GM23338 (cell line): Measurements from ENCODE around the gene CAND1. TPM values are rescaled to one million over a fixed set of nuclear protein-coding genes. Genes with fewer than 3 reads are reported as not detected.

Experiments
- ATAC-seq: fragments of 200-7000 bp; cut with Tn5 transposase; 3 replicates; pipeline ENCODE4 v1.9.1; 2020
- DNase-seq: peaks from one replicate; pipeline ENCODE4 v3.0.0-alpha.2; 2015; ENCODE audit warnings: low spot score
- H2AFZ ChIP-seq: fragments of 200-600 bp; sonication (generic); 2 replicates; pipeline ENCODE4 v1.8.0; 2016; ENCODE audit warnings: antibody characterized with exemption, mild to moderate bottlenecking, moderate library complexity
- H3F3A ChIP-seq: fragments of 200-600 bp; sonication (generic); replicated peaks from 2 replicates; pipeline ENCODE4 v1.8.0; 2017; ENCODE audit warnings: antibody characterized with exemption, mixed run types, low read depth
- H3K27ac ChIP-seq: fragments of 200-600 bp; sonication (generic); 2 replicates; pipeline ENCODE4 v1.6.1; 2016; ENCODE audit warnings: low read depth
- H3K27me3 ChIP-seq: fragments of 200-600 bp; sonication (generic); 2 replicates; pipeline ENCODE4 v1.8.0; 2016; ENCODE audit warnings: mild to moderate bottlenecking, mixed run types, moderate library complexity; ENCODE audit not compliant: insufficient read depth
- H3K36me3 ChIP-seq: fragments of 200-600 bp; sonication (generic); 2 replicates; pipeline ENCODE4 v1.8.0; 2016; ENCODE audit warnings: mild to moderate bottlenecking; ENCODE audit not compliant: insufficient read depth
- H3K4me1 ChIP-seq: fragments of 200-600 bp; sonication (generic); 2 replicates; pipeline ENCODE4 v1.8.0; 2016; ENCODE audit warnings: mild to moderate bottlenecking, moderate library complexity; ENCODE audit not compliant: insufficient read depth
- H3K4me2 ChIP-seq: fragments of 200-600 bp; sonication (generic); 2 replicates; pipeline ENCODE4 v1.7.1; 2017; ENCODE audit warnings: mixed run types
- H3K4me3 ChIP-seq: fragments of 200-600 bp; sonication (generic); 2 replicates; pipeline ENCODE4 v1.6.1; 2016; ENCODE audit warnings: mixed run types
- H3K79me2 ChIP-seq: fragments of 200-600 bp; sonication (generic); replicated peaks from 2 replicates; pipeline ENCODE4 v1.8.0; 2017; ENCODE audit warnings: mild to moderate bottlenecking; ENCODE audit not compliant: insufficient read depth
- H3K9me2 ChIP-seq: fragments of 200-600 bp; sonication (generic); 2 replicates; pipeline ENCODE4 v1.8.0; 2017; ENCODE audit not compliant: insufficient read depth
- H4K20me1 ChIP-seq: fragments of 200-600 bp; sonication (generic); replicated peaks from 2 replicates; pipeline ENCODE4 v1.8.0; 2017; ENCODE audit warnings: mild to moderate bottlenecking; ENCODE audit not compliant: insufficient read depth
- H3K27ac Mint-ChIP-seq: 2 replicates; pipeline ENCODE4 v1.8.0; 2020; ENCODE audit warnings: inconsistent platforms, mild to moderate bottlenecking, moderate library complexity, mixed read lengths
- H3K27me3 Mint-ChIP-seq: 3 replicates; pipeline ENCODE4 v1.8.0; 2022; ENCODE audit warnings: low read depth, mild to moderate bottlenecking, moderate library complexity, mixed read lengths, inconsistent platforms; ENCODE audit not compliant: insufficient read depth, poor library complexity
- H3K36me3 Mint-ChIP-seq: 3 replicates; pipeline ENCODE4 v1.8.0; 2021; ENCODE audit warnings: low read depth, mild to moderate bottlenecking, inconsistent platforms, moderate library complexity, mixed read lengths
- H3K4me1 Mint-ChIP-seq: 3 replicates; pipeline ENCODE4 v1.8.0; 2020; ENCODE audit warnings: mild to moderate bottlenecking, inconsistent platforms, mixed read lengths
- H3K4me3 Mint-ChIP-seq: 3 replicates; pipeline ENCODE4 v1.8.0; 2021; ENCODE audit warnings: moderate library complexity, mild to moderate bottlenecking, inconsistent platforms, mixed read lengths
- H3K9me3 Mint-ChIP-seq: 3 replicates; pipeline ENCODE4 v1.8.0; 2020; ENCODE audit warnings: moderate library complexity, mild to moderate bottlenecking, inconsistent platforms, mixed read lengths
- CREB1 ChIP-seq: fragments of 250-450 bp; sonication (Bioruptor Pico); IDR thresholded peaks from 2 replicates; pipeline ENCODE4 v1.5.0; 2020; ENCODE audit warnings: low read depth, mild to moderate bottlenecking, moderate library complexity
- CTCF ChIP-seq, 2 experiments: fragments of 200-600 bp in 1 of 2; sonication (generic) in 1 of 2; conservative IDR thresholded peaks; 2 replicates each; pipeline versions ENCODE4 v1.5.1 to v1.6.1; 2016 to 2017; ENCODE audit warnings: antibody characterized with exemption in 2 of 2, low read depth in 2 of 2, mild to moderate bottlenecking in 2 of 2, moderate library complexity in 1 of 2
- EZH2 ChIP-seq: fragments of 200-600 bp; sonication (generic); IDR thresholded peaks from one replicate; pipeline ENCODE4 v1.8.0; 2017; ENCODE audit warnings: antibody characterized with exemption, mild to moderate bottlenecking, low read depth; ENCODE audit not compliant: unreplicated experiment
- EZH2phosphoT487 ChIP-seq: fragments of 200-600 bp; sonication (generic); IDR thresholded peaks from one replicate; pipeline ENCODE4 v1.8.1; 2018; ENCODE audit warnings: antibody characterized with exemption; ENCODE audit not compliant: unreplicated experiment
- JUNB ChIP-seq: IDR thresholded peaks from one replicate; pipeline ENCODE4 v1.6.1; 2016; ENCODE audit warnings: antibody characterized with exemption; ENCODE audit not compliant: unreplicated experiment
- NANOG ChIP-seq: IDR thresholded peaks from 2 replicates; pipeline ENCODE4 v1.6.1; 2016; ENCODE audit warnings: antibody characterized with exemption, borderline replicate concordance
- REST ChIP-seq: IDR thresholded peaks from one replicate; pipeline ENCODE4 v1.6.1; 2018; ENCODE audit warnings: antibody characterized with exemption; ENCODE audit not compliant: unreplicated experiment
- ZNF114 ChIP-seq: fragments of 250-450 bp; sonication (Bioruptor Pico); IDR thresholded peaks from 2 replicates; pipeline ENCODE4 v1.5.0; 2020; ENCODE audit warnings: mild to moderate bottlenecking, moderate library complexity
- ZNF331 ChIP-seq: fragments of 250-450 bp; sonication (Bioruptor Pico); IDR thresholded peaks from 2 replicates; pipeline ENCODE4 v1.5.0; 2020; ENCODE audit warnings: low read depth, mild to moderate bottlenecking, moderate library complexity
- ZNF462 ChIP-seq: fragments of 250-450 bp; sonication (Bioruptor Pico); IDR thresholded peaks from 2 replicates; pipeline ENCODE4 v1.5.0; 2020; ENCODE audit warnings: mild to moderate bottlenecking, moderate library complexity
- polyA plus RNA-seq: library from polyadenylated mRNA; unstranded; fragments of >200 nt; fragmentation: Nextera tagmentation; extraction: Ambion mirVana; gene quantifications from 2 replicates; pipeline ENCODE4 v1.2.1, GENCODE V29; 2016
- total RNA-seq: library from RNA; depleted of rRNA; stranded (reverse); fragments of >200 nt; shearing (Covaris generic); gene quantifications from 2 replicates; pipeline ENCODE4 v1.2.3, GENCODE V29; 2014

CAND1 gene
- total and polyA plus RNA-seq, 2 experiments from 2014 or later = 71.4 to 151 TPM

- no peaks in the 10 kb centered on the region; the same call in 1 of the 2 replicates for H3K9me2 ChIP-seq
- no peak overlapping the region for H3K27ac ChIP-seq
- H3K27me3 ChIP-seq = no peaks in the 10 kb centered on the region
- no peak for ATAC-seq
- Mint-ChIP-seq H3K27ac (no peak overlapping the region), H3K27me3 (peaks cover 3% of the 10 kb centered on the region), H3K4me1 (peaks cover 11% of the 10 kb centered on the region), H3K9me3 (peaks cover 4% of the 10 kb centered on the region; the same call in 1 of the 3 replicates), H3K4me3 (no peak overlapping the region), H3K36me3 (peaks cover 4% of the 10 kb centered on the region; the same call in 2 of the 3 replicates)
- peaks cover 3% of the 10 kb centered on the region; the same call in 1 of the 2 replicates for H3K4me1 ChIP-seq
- no peak overlapping the region for H2AFZ ChIP-seq
- H3K79me2 ChIP-seq = no peaks in the 10 kb centered on the region
- no peaks in the 10 kb centered on the region for H3F3A ChIP-seq
- no peaks in the 10 kb centered on the region for H3K36me3 ChIP-seq
- no peak overlapping the region for H3K4me3 ChIP-seq
- TF ChIP-seq CTCF (conservative IDR thresholded peaks at IDR 0.05; ENCODE audit: low read depth in 2 of 2) (no peak), JUNB (no peak), ZNF114 (CRISPR knock-in tag) (no peak), ZNF331 (CRISPR knock-in tag) (no peak), EZH2phosphoT487 (no peak), REST (no peak), NANOG (no peak), ZNF462 (CRISPR knock-in tag) (no peak), CREB1 (CRISPR knock-in tag) (no peak), EZH2 (no peak)
- DNase-seq = no peak
- H3K4me2 ChIP-seq = no peak overlapping the region
- H4K20me1 ChIP-seq = no peaks in the 10 kb centered on the region
Measured at GRCh38 chr12:67362526-67362925, 93.4 kb downstream of the CAND1 start.
